Measurements from ENCODE around the gene DHX40.
"Not testable (repeated sequence)": the region's sequence is repeated elsewhere in the genome, so short reads cannot be mapped to it uniquely, and the experiment has no call there.

DNA sequence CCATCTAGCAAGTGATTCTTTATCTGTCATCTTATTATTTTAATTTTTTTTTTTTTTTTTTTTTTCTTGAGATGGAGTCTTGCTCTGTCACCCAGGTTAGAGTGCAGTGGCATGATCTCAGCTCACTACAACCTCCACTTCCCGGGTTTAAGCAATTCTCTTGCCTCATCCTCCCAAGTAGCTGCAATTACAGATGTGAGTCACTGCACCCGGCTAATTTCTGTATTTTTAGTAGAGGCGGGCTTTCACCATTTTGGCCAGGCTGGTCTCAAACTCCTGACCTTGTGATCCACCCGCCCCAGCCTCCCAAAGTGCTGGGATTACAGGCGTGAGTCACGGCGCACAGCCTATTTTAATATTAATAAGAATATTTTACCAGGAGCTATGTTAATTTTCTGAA is 91.2 kb downstream of the DHX40 start:
- TF ChIP-seq, protein P1, sequence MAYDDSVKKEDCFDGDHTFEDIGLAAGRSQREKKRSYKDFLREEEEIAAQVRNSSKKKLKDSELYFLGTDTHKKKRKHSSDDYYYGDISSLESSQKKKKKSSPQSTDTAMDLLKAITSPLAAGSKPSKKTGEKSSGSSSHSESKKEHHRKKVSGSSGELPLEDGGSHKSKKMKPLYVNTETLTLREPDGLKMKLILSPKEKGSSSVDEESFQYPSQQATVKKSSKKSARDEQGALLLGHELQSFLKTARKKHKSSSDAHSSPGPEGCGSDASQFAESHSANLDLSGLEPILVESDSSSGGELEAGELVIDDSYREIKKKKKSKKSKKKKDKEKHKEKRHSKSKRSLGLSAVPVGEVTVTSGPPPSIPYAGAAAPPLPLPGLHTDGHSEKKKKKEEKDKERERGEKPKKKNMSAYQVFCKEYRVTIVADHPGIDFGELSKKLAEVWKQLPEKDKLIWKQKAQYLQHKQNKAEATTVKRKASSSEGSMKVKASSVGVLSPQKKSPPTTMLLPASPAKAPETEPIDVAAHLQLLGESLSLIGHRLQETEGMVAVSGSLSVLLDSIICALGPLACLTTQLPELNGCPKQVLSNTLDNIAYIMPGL (CRISPR knock-in tag; IDR thresholded peaks at IDR 0.05; ENCODE audit: borderline replicate concordance), result not testable (repeated sequence)
- TF ChIP-seq PHF8 (IDR thresholded peaks at IDR 0.05; ENCODE audit: borderline replicate concordance, low read depth); EP300 (IDR thresholded peaks at IDR 0.05); JUN (IDR thresholded peaks at IDR 0.05); RCOR1 (IDR thresholded peaks at IDR 0.05; ENCODE audit: low read depth, low read length); POLR2A (IDR thresholded peaks at IDR 0.05; ENCODE audit: low read length): not testable (repeated sequence)
- TF ChIP-seq, protein P2, sequence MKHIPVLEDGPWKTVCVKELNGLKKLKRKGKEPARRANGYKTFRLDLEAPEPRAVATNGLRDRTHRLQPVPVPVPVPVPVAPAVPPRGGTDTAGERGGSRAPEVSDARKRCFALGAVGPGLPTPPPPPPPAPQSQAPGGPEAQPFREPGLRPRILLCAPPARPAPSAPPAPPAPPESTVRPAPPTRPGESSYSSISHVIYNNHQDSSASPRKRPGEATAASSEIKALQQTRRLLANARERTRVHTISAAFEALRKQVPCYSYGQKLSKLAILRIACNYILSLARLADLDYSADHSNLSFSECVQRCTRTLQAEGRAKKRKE (CRISPR knock-in tag; IDR thresholded peaks at IDR 0.05; ENCODE audit: low read depth), result not testable (repeated sequence)
- TF ChIP-seq, protein P3, sequence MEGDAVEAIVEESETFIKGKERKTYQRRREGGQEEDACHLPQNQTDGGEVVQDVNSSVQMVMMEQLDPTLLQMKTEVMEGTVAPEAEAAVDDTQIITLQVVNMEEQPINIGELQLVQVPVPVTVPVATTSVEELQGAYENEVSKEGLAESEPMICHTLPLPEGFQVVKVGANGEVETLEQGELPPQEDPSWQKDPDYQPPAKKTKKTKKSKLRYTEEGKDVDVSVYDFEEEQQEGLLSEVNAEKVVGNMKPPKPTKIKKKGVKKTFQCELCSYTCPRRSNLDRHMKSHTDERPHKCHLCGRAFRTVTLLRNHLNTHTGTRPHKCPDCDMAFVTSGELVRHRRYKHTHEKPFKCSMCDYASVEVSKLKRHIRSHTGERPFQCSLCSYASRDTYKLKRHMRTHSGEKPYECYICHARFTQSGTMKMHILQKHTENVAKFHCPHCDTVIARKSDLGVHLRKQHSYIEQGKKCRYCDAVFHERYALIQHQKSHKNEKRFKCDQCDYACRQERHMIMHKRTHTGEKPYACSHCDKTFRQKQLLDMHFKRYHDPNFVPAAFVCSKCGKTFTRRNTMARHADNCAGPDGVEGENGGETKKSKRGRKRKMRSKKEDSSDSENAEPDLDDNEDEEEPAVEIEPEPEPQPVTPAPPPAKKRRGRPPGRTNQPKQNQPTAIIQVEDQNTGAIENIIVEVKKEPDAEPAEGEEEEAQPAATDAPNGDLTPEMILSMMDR (IDR thresholded peaks at IDR 0.05), result not testable (repeated sequence)
- TF ChIP-seq, protein P4, sequence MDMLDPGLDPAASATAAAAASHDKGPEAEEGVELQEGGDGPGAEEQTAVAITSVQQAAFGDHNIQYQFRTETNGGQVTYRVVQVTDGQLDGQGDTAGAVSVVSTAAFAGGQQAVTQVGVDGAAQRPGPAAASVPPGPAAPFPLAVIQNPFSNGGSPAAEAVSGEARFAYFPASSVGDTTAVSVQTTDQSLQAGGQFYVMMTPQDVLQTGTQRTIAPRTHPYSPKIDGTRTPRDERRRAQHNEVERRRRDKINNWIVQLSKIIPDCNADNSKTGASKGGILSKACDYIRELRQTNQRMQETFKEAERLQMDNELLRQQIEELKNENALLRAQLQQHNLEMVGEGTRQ (IDR thresholded peaks at IDR 0.05), result not testable (repeated sequence)
- TF ChIP-seq, protein P5, sequence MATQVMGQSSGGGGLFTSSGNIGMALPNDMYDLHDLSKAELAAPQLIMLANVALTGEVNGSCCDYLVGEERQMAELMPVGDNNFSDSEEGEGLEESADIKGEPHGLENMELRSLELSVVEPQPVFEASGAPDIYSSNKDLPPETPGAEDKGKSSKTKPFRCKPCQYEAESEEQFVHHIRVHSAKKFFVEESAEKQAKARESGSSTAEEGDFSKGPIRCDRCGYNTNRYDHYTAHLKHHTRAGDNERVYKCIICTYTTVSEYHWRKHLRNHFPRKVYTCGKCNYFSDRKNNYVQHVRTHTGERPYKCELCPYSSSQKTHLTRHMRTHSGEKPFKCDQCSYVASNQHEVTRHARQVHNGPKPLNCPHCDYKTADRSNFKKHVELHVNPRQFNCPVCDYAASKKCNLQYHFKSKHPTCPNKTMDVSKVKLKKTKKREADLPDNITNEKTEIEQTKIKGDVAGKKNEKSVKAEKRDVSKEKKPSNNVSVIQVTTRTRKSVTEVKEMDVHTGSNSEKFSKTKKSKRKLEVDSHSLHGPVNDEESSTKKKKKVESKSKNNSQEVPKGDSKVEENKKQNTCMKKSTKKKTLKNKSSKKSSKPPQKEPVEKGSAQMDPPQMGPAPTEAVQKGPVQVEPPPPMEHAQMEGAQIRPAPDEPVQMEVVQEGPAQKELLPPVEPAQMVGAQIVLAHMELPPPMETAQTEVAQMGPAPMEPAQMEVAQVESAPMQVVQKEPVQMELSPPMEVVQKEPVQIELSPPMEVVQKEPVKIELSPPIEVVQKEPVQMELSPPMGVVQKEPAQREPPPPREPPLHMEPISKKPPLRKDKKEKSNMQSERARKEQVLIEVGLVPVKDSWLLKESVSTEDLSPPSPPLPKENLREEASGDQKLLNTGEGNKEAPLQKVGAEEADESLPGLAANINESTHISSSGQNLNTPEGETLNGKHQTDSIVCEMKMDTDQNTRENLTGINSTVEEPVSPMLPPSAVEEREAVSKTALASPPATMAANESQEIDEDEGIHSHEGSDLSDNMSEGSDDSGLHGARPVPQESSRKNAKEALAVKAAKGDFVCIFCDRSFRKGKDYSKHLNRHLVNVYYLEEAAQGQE (IDR thresholded peaks at IDR 0.05), result not testable (repeated sequence)

All from A549 (cell line).